Parathyroid adenoma (tissue), 2 donors: ENCODE results near the gene NR4A1.

Experiments
- H2AFZ ChIP-seq: fragments of 300-600 bp; sonication (generic); one replicate; pipeline ENCODE4 v1.7.0; 2017; ENCODE audit warnings: antibody characterized with exemption, mild to moderate bottlenecking
- H3K27ac ChIP-seq: fragments of 300-600 bp; sonication (generic); one replicate; pipeline ENCODE4 v1.7.0; 2017
- H3K27me3 ChIP-seq: fragments of 300-600 bp; sonication (generic); one replicate; pipeline ENCODE4 v1.7.0; 2017; ENCODE audit warnings: low read length; ENCODE audit not compliant: control insufficient read depth, insufficient read depth
- H3K36me3 ChIP-seq: fragments of 300-600 bp; sonication (generic); one replicate; pipeline ENCODE4 v1.7.0; 2017; ENCODE audit warnings: low read length; ENCODE audit not compliant: control insufficient read depth, insufficient read depth
- H3K4me1 ChIP-seq: fragments of 300-600 bp; sonication (generic); one replicate; pipeline ENCODE4 v1.7.0; 2017; ENCODE audit warnings: control low read depth
- H3K4me2 ChIP-seq: fragments of 300-600 bp; sonication (generic); one replicate; pipeline ENCODE4 v1.7.0; 2017; ENCODE audit warnings: low read length
- H3K4me3 ChIP-seq: fragments of 300-600 bp; sonication (generic); one replicate; pipeline ENCODE4 v1.7.0; 2017; ENCODE audit warnings: low read depth, low read length
- H3K79me2 ChIP-seq: fragments of 300-600 bp; sonication (generic); one replicate; pipeline ENCODE4 v1.7.0; 2017; ENCODE audit warnings: control low read depth
- H3K9ac ChIP-seq: fragments of 300-600 bp; sonication (generic); one replicate; pipeline ENCODE4 v1.7.0; 2017; ENCODE audit warnings: mild to moderate bottlenecking
- H3K9me3 ChIP-seq: fragments of 300-600 bp; sonication (generic); one replicate; pipeline ENCODE4 v1.7.0; 2017; ENCODE audit warnings: low read length; ENCODE audit not compliant: control insufficient read depth
- TF ChIP-seq, protein P1 (sequence below): fragments of 300-600 bp; sonication (generic); IDR thresholded peaks from one replicate; pipeline ENCODE4 v1.7.0; 2017; ENCODE audit warnings: antibody characterized with exemption, mild to moderate bottlenecking
- donor health status: primary hyperparathyroidism.

NR4A1 gene

DNA sequence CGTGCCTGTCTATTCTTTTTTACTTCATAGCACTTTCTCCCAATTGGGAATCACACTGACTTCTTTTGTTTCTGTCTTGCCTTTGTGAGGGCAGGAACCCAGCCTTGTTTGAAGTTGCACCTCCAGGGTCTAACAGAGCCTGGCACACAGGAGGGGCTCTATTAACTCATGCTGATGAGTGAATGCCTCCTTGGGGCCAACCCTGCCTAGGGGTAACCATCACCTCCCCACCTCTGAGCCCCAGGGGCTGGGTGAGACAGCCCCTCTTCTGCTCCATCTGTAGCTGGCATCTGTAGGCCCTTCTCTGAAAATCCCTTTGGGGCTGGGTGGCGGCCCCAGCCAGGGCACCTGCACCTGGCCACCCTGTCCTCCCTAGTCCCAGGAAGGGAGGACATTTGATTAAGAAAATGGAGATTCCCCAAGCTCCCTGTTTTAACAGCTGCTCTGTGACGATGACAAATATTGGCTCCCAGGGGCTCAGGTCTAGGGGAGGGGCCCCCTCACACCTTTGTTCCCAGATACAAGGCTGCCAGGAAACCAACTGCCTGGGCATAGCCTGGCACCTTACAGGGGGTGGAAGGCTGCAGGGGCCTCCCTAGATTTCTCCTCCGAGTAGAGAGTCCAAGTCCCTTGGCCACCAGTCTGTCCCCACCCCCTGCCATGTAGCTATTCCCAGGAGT, 32.7 kb upstream of the NR4A1 start:
- H3K79me2 ChIP-seq: no peaks in the 10 kb centered on the region
- H2AFZ ChIP-seq: no peak overlapping the region
- H3K9me3 ChIP-seq: no peaks in the 10 kb centered on the region
- TF ChIP-seq, protein P1, sequence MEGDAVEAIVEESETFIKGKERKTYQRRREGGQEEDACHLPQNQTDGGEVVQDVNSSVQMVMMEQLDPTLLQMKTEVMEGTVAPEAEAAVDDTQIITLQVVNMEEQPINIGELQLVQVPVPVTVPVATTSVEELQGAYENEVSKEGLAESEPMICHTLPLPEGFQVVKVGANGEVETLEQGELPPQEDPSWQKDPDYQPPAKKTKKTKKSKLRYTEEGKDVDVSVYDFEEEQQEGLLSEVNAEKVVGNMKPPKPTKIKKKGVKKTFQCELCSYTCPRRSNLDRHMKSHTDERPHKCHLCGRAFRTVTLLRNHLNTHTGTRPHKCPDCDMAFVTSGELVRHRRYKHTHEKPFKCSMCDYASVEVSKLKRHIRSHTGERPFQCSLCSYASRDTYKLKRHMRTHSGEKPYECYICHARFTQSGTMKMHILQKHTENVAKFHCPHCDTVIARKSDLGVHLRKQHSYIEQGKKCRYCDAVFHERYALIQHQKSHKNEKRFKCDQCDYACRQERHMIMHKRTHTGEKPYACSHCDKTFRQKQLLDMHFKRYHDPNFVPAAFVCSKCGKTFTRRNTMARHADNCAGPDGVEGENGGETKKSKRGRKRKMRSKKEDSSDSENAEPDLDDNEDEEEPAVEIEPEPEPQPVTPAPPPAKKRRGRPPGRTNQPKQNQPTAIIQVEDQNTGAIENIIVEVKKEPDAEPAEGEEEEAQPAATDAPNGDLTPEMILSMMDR: no peak
- no peaks in the 10 kb centered on the region for H3K4me1 ChIP-seq
- no peak overlapping the region for H3K27ac ChIP-seq
- no peak overlapping the region for H3K4me2 ChIP-seq
- no peaks in the 10 kb centered on the region for H3K27me3 ChIP-seq
- no peak overlapping the region for H3K4me3 ChIP-seq
- H3K9ac ChIP-seq: no peak overlapping the region
- H3K36me3 ChIP-seq: no peaks in the 10 kb centered on the region

DNA sequence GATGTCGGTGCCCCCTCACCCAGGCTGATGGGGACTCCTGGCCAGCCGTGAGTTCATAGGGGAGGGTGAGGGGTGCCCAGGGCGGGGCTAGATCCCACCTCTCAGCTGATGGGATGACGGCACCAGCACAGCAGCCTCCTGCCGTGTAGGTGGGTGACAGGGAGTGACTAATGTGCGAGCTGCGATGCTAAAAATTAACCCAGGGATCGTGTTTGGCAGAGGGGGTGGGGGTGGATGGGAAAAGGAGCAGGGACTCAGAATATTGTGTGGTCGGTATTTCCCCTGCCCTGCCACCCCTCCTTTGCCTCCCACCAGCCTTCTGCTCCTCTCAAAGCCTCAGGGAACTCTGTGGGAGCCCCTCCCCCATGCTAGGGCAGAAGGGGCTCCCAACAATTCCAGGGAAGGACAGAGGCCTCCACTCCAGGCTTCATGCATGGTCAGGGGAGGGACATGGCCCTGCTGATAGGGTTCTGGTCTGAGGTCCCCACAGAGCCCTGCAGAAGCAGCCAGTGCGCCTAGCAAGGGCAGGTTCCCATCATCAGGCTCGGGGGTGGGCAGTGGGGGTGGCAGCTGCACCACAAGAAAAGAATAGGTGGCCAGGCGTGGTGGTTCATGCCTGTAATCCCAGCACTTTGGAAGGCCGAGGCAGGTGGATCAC, 32.0 kb upstream of the NR4A1 start:
- Histone ChIP-seq H2AFZ (no peak overlapping the region), H3K4me3 (no peak overlapping the region), H3K9ac (no peak overlapping the region), H3K79me2 (no peaks in the 10 kb centered on the region), H3K4me1 (no peaks in the 10 kb centered on the region), H3K27me3 (no peaks in the 10 kb centered on the region), H3K36me3 (no peaks in the 10 kb centered on the region), H3K4me2 (no peak overlapping the region), H3K9me3 (no peaks in the 10 kb centered on the region), H3K27ac (no peak overlapping the region)
- TF ChIP-seq, protein P1: no peak

GRCh38 chr12:52020539-52021336, 30.5 kb upstream of the NR4A1 start:
- H2AFZ ChIP-seq: peak overlapping the region; percentile 66
- H3K27ac ChIP-seq: no peak overlapping the region
- H3K4me2 ChIP-seq: no peak overlapping the region
- no peak overlapping the region for H3K9ac ChIP-seq
- H3K9me3 ChIP-seq: no peaks in the 10 kb centered on the region
- H3K4me1 ChIP-seq: peaks cover under 1% of the 10 kb centered on the region
- no peaks in the 10 kb centered on the region for H3K79me2 ChIP-seq
- no peak overlapping the region for H3K4me3 ChIP-seq
- H3K27me3 ChIP-seq: no peaks in the 10 kb centered on the region
- TF ChIP-seq, protein P1: peak; percentile 62
- H3K36me3 ChIP-seq: no peaks in the 10 kb centered on the region

GRCh38 chr12:52022841-52023181, 28.4 kb upstream of the NR4A1 start:
- Histone ChIP-seq H3K9me3 (no peaks in the 10 kb centered on the region), H3K79me2 (no peaks in the 10 kb centered on the region), H3K27ac (no peak overlapping the region), H3K27me3 (no peaks in the 10 kb centered on the region), H2AFZ (peak overlapping the region; percentile 81), H3K4me3 (peak overlapping the region; percentile 51), H3K4me1 (peaks cover 7% of the 10 kb centered on the region), H3K9ac (no peak overlapping the region), H3K4me2 (peak overlapping the region; percentile 64), H3K36me3 (no peaks in the 10 kb centered on the region)
- TF ChIP-seq, protein P1: no peak
